DOHH2 (cell line): ENCODE data around the gene NFKB1.

ENCODE experiments used
- H3F3A ChIP-seq: fragments of 200-600 bp; sonication (generic), shearing (Covaris generic); 2 replicates; pipeline ENCODE4 v1.6.0; 2016; ENCODE audit warnings: antibody characterized with exemption, mild to moderate bottlenecking; ENCODE audit not compliant: control insufficient read depth, insufficient read depth
- H3K27ac ChIP-seq: fragments of 200-600 bp; sonication (generic); 2 replicates; pipeline ENCODE4 v1.5.1; 2014; ENCODE audit warnings: low read depth, mild to moderate bottlenecking, low read length, moderate library complexity
- H3K27me3 ChIP-seq: fragments of 200-600 bp; sonication (generic); 2 replicates; pipeline ENCODE4 v1.6.1; 2014; ENCODE audit warnings: mild to moderate bottlenecking, low read length, mixed read lengths; ENCODE audit not compliant: control insufficient read depth
- H3K36me3 ChIP-seq: fragments of 200-600 bp; sonication (generic); 2 replicates; pipeline ENCODE4 v1.6.1; 2014; ENCODE audit warnings: mild to moderate bottlenecking, low read length, moderate library complexity, mixed read lengths; ENCODE audit not compliant: control insufficient read depth
- H3K4me1 ChIP-seq: fragments of 200-600 bp; sonication (generic); 2 replicates; pipeline ENCODE4 v1.6.1; 2014; ENCODE audit warnings: mild to moderate bottlenecking, low read length, mixed read lengths; ENCODE audit not compliant: control insufficient read depth
- H3K4me2 ChIP-seq: fragments of 200-600 bp; sonication (generic); 2 replicates; pipeline ENCODE4 v1.6.0; 2014; ENCODE audit warnings: mild to moderate bottlenecking, low read length, moderate library complexity
- H3K4me3 ChIP-seq: fragments of 200-600 bp; sonication (generic); 2 replicates; pipeline ENCODE4 v1.5.1; 2014; ENCODE audit warnings: mild to moderate bottlenecking, low read length, mixed read lengths
- H3K79me2 ChIP-seq: fragments of 200-600 bp; sonication (generic); 2 replicates; pipeline ENCODE4 v1.6.1; 2014; ENCODE audit warnings: mild to moderate bottlenecking, low read length, mixed read lengths; ENCODE audit not compliant: control insufficient read depth
- H3K9me2 ChIP-seq: fragments of 200-600 bp; sonication (generic); replicated peaks from 2 replicates; pipeline ENCODE4 v1.6.1; 2014; ENCODE audit warnings: mild to moderate bottlenecking, low read length, mixed read lengths; ENCODE audit not compliant: control insufficient read depth
- H3K9me3 ChIP-seq: fragments of 200-600 bp; sonication (generic); 2 replicates; pipeline ENCODE4 v1.6.1; 2014; ENCODE audit warnings: antibody characterized with exemption, low read length, mixed read lengths; ENCODE audit not compliant: control insufficient read depth, insufficient read depth
- H4K20me1 ChIP-seq: fragments of 200-600 bp; sonication (generic); 2 replicates; pipeline ENCODE4 v1.6.0; 2014; ENCODE audit warnings: low read depth, mild to moderate bottlenecking, antibody characterized with exemption, low read length, moderate library complexity; ENCODE audit not compliant: control insufficient read depth, insufficient read depth
- EZH2phosphoT487 ChIP-seq: fragments of 200-600 bp; sonication (generic); IDR thresholded peaks from 2 replicates; pipeline ENCODE4 v1.6.1; 2017; ENCODE audit warnings: borderline replicate concordance, mild to moderate bottlenecking, antibody characterized with exemption, low read length, moderate library complexity, mixed read lengths
- TF ChIP-seq, protein P1 (sequence below): fragments of 200-600 bp; sonication (generic); IDR thresholded peaks from one replicate; pipeline ENCODE4 v1.5.1; 2014; ENCODE audit warnings: antibody characterized with exemption, mild to moderate bottlenecking, low read depth, low read length; ENCODE audit not compliant: poor library complexity, severe bottlenecking

Gene NFKB1

DNA sequence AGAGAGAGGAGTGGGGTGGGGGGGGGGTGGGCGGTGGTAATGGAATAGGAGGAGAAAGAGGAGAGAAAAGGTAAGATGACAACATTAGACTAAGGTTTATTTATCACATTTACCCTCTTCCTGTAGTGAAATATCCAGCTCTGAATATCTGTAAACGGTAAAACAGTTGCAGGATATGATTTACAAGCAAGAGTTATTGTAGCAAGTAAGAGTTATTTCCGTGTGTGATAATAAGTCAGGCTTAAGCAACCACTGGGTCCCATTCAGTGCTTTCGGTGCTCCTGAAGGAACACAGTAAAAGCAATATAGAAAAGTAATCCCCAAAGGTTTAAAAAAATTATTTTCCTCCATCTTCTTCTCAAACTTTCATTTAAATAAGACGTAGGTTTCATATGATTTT is 156.0 kb downstream of the NFKB1 start:
- no peaks in the 10 kb centered on the region for H3K4me1 ChIP-seq
- H3K4me2 ChIP-seq: no peak overlapping the region
- no peak overlapping the region for H3K4me3 ChIP-seq
- TF ChIP-seq EZH2phosphoT487: no peak
- TF ChIP-seq, protein P1, sequence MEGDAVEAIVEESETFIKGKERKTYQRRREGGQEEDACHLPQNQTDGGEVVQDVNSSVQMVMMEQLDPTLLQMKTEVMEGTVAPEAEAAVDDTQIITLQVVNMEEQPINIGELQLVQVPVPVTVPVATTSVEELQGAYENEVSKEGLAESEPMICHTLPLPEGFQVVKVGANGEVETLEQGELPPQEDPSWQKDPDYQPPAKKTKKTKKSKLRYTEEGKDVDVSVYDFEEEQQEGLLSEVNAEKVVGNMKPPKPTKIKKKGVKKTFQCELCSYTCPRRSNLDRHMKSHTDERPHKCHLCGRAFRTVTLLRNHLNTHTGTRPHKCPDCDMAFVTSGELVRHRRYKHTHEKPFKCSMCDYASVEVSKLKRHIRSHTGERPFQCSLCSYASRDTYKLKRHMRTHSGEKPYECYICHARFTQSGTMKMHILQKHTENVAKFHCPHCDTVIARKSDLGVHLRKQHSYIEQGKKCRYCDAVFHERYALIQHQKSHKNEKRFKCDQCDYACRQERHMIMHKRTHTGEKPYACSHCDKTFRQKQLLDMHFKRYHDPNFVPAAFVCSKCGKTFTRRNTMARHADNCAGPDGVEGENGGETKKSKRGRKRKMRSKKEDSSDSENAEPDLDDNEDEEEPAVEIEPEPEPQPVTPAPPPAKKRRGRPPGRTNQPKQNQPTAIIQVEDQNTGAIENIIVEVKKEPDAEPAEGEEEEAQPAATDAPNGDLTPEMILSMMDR: no peak
- H3K36me3 ChIP-seq: no peaks in the 10 kb centered on the region
- H3K27ac ChIP-seq: no peak overlapping the region
- H3K9me2 ChIP-seq: no peaks in the 10 kb centered on the region
- no peaks in the 10 kb centered on the region for H3K79me2 ChIP-seq
- H3F3A ChIP-seq: no peaks in the 10 kb centered on the region
- H3K27me3 ChIP-seq: no peaks in the 10 kb centered on the region
- H3K9me3 ChIP-seq: no peaks in the 10 kb centered on the region
- H4K20me1 ChIP-seq: no peaks in the 10 kb centered on the region

DNA sequence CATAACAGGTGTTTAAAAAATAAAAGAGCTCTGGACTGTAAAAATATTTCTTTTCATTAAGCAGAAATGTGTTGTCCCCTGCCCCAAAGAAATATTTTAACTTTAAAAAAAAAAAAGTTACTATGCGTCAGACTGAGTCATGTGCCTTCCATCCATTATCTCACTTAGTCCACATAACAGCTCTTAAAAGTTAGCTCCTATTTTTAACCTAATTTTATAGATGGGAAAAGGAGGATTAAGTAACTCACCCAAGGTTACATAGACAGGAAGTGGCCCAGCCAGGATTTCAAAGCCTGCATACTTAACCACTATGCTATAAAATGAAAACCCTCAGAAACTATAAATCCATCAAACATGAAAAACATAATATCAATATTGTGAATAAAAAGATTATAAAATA is 161.9 kb downstream of the NFKB1 start:
- TF ChIP-seq, protein P1: no peak
- TF ChIP-seq EZH2phosphoT487: no peak
- Histone ChIP-seq H3K4me2 (no peak overlapping the region), H3K36me3 (no peaks in the 10 kb centered on the region)

DNA sequence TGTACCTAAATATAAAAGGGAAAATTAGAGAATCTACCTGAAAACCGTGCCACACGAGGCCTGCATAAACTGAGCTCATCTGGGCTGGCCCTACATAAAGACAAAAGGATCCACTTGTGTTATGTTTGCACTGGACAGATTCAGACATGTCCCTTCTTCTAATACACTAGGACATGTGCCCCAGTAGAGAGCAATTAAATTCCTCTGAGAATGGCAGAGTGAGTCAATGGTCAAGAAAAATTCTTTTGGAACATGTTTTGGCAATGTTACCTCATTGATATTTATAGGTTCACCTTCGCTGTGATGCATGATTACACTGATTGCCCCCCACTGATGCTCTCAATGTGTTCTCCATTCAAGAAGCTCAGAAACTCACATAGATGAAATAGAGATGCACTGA is 164.4 kb downstream of the NFKB1 start:
- Histone ChIP-seq H3K4me3 (no peak overlapping the region), H3K79me2 (no peaks in the 10 kb centered on the region), H3K27ac (no peak overlapping the region), H3F3A (no peaks in the 10 kb centered on the region), H3K27me3 (no peaks in the 10 kb centered on the region), H4K20me1 (no peaks in the 10 kb centered on the region), H3K4me1 (no peaks in the 10 kb centered on the region), H3K9me2 (no peaks in the 10 kb centered on the region), H3K4me2 (no peak overlapping the region), H3K36me3 (no peaks in the 10 kb centered on the region), H3K9me3 (no peaks in the 10 kb centered on the region)
- TF ChIP-seq EZH2phosphoT487: no peak
- TF ChIP-seq, protein P1: no peak

More for the DNA sequence above, 161.9 kb downstream of the NFKB1 start:
- Histone ChIP-seq H4K20me1 (no peaks in the 10 kb centered on the region), H3K4me3 (no peak overlapping the region), H3K4me1 (no peaks in the 10 kb centered on the region), H3K27me3 (no peaks in the 10 kb centered on the region), H3K27ac (no peak overlapping the region), H3K79me2 (no peaks in the 10 kb centered on the region), H3K9me2 (no peaks in the 10 kb centered on the region), H3K9me3 (no peaks in the 10 kb centered on the region), H3F3A (no peaks in the 10 kb centered on the region)
